K562 (cell line): ENCODE results near the gene TMEM39A. TPM values are rescaled to one million over a fixed set of nuclear protein-coding genes. Genes with fewer than 3 reads are reported as not detected.

ENCODE experiments used
- ATAC-seq: fragments of 200-7000 bp; cut with Tn5 transposase; 3 replicates; pipeline ENCODE4 v1.9.1; 2020; ENCODE audit warnings: moderate library complexity
- BruUV-seq: library from RNA; stranded (reverse); fragments of 400-500 nt; replicated peaks from 2 replicates; lab custom pipeline; 2021; lab: Mats Ljungman, UMichigan
- CTCF ChIA-PET: fragments of 300-600 bp; formaldehyde crosslinking; extraction: SDS; loops from one replicate; lab custom pipeline; 2021; ENCODE audit warnings: low intra/inter-chr PET ratio; lab: Yijun Ruan, JAX
- POLR2A ChIA-PET: fragments of 300-600, 350-650 bp; sonication (Branson Sonifier 250); formaldehyde crosslinking; extraction: SDS; loops from one replicate; lab custom pipeline; 2021; ENCODE audit warnings: antibody characterized with exemption, inconsistent platforms; lab: Yijun Ruan, JAX
- DNase-seq, 4 experiments: peaks; one replicate each; pipeline versions ENCODE4 v3.0.0 to v3.0.0-alpha.2; 2011 to 2018; ENCODE audit warnings: low spot score in 3 of 4, mixed read lengths in 3 of 4; ENCODE audit errors: extremely low read depth in 1 of 4
- FAIRE-seq: peaks from 2 replicates; lab custom pipeline; 2011; peaks lifted over from hg19 to GRCh38; lab: Jason Lieb, UNC
- H2AFZ ChIP-seq: 2 replicates; pipeline ENCODE4 v1.6.0; 2011; ENCODE audit warnings: low read depth, low read length, control low read depth, inconsistent platforms
- H3K27ac ChIP-seq: fragments of 200-600 bp; 3 replicates; pipeline ENCODE4 v1.8.0; 2011; ENCODE audit warnings: low read depth, mild to moderate bottlenecking, control low read depth, inconsistent platforms, low read length, moderate library complexity, mixed read lengths; ENCODE audit errors: extremely low read depth
- H3K27me3 ChIP-seq, 2 experiments: fragments of 300-600 bp in 1 of 2; 2 replicates in 1 of 2; 3 replicates in 1 of 2; pipeline versions ENCODE4 v1.6.0 to v1.8.0; 2011; ENCODE audit warnings: inconsistent platforms in 2 of 2, low read length in 2 of 2, mild to moderate bottlenecking in 1 of 2, mixed read lengths in 1 of 2, moderate library complexity in 1 of 2; ENCODE audit not compliant: control insufficient read depth in 2 of 2, insufficient read depth in 2 of 2
- H3K36me3 ChIP-seq: fragments of 300-600 bp; 3 replicates; pipeline ENCODE4 v1.8.0; 2011; ENCODE audit warnings: mild to moderate bottlenecking, low read length, inconsistent platforms; ENCODE audit not compliant: control insufficient read depth, insufficient read depth
- H3K4me1 ChIP-seq, 2 experiments: fragments of 200-600 bp in 1 of 2; replicated peaks in 1 of 2; 2 replicates in 1 of 2; 3 replicates in 1 of 2; pipeline versions ENCODE4 v1.5.1 to v1.8.0; 2011; ENCODE audit warnings: inconsistent platforms in 2 of 2, low read length in 2 of 2, mild to moderate bottlenecking in 1 of 2, mixed read lengths in 1 of 2, moderate library complexity in 1 of 2; ENCODE audit not compliant: control insufficient read depth in 2 of 2, insufficient read depth in 2 of 2
- H3K4me2 ChIP-seq: 2 replicates; pipeline ENCODE4 v1.6.1; 2011; ENCODE audit warnings: low read length, control low read depth, inconsistent platforms, mixed read lengths; ENCODE audit not compliant: insufficient read depth
- H3K4me3 ChIP-seq: fragments of 200-600 bp; sonication (generic), shearing (Covaris generic); 2 replicates; pipeline ENCODE4 v1.5.1; 2016; ENCODE audit warnings: control low read depth, inconsistent platforms
- H3K79me2 ChIP-seq: fragments of 200-600 bp; 3 replicates; pipeline ENCODE4 v1.8.0; 2011; ENCODE audit warnings: low read length, inconsistent platforms; ENCODE audit not compliant: control insufficient read depth, insufficient read depth
- H3K9ac ChIP-seq, 2 experiments: 2 replicates each; pipeline versions ENCODE4 v1.6.0 to v1.6.1; 2011; ENCODE audit warnings: low read depth in 2 of 2, low read length in 2 of 2, control low read depth in 1 of 2, inconsistent platforms in 1 of 2, mild to moderate bottlenecking in 1 of 2, mixed read lengths in 1 of 2; ENCODE audit not compliant: insufficient read depth in 1 of 2
- H3K9me1 ChIP-seq: one replicate; pipeline ENCODE4 v1.6.0; 2011; ENCODE audit warnings: inconsistent platforms, mild to moderate bottlenecking, low read length, moderate library complexity; ENCODE audit not compliant: control insufficient read depth, insufficient read depth
- H3K9me3 ChIP-seq: replicated peaks from 2 replicates; pipeline ENCODE4 v1.5.1; 2011; ENCODE audit warnings: low read depth, low read length, inconsistent platforms; ENCODE audit not compliant: control insufficient read depth, insufficient read depth
- H4K20me1 ChIP-seq: replicated peaks from 2 replicates; pipeline ENCODE4 v1.6.1; 2011; ENCODE audit warnings: low read length, inconsistent platforms, mixed read lengths; ENCODE audit not compliant: control insufficient read depth, insufficient read depth
- C11orf30 ChIP-seq: fragments of 450-650 bp; IDR thresholded peaks from 2 replicates; pipeline ENCODE4 v1.6.1; 2016; ENCODE audit warnings: low read depth, mild to moderate bottlenecking
- KAT7 ChIP-seq: sonication (generic); formaldehyde crosslinking; IDR thresholded peaks from 2 replicates; pipeline ENCODE4 v1.8.0; 2022; ENCODE audit warnings: missing genetic modification reagents, mild to moderate bottlenecking, borderline replicate concordance
- KAT8 ChIP-seq: fragments of 450-650 bp; IDR thresholded peaks from 2 replicates; pipeline ENCODE4 v1.6.1; 2016; ENCODE audit warnings: low read depth, mild to moderate bottlenecking
- NFXL1 ChIP-seq: fragments of 450-650 bp; formaldehyde crosslinking; IDR thresholded peaks from 2 replicates; pipeline ENCODE4 v1.4.0; 2021; ENCODE audit warnings: mild to moderate bottlenecking
- TARDBP ChIP-seq: fragments of 450-650 bp; IDR thresholded peaks from 2 replicates; pipeline ENCODE4 v1.6.1; 2016
- ZNF184 ChIP-seq: sonication (generic); formaldehyde crosslinking; IDR thresholded peaks from 2 replicates; pipeline ENCODE4 v1.5.0; 2020; ENCODE audit warnings: missing genetic modification reagents
- ZNF431 ChIP-seq: sonication (generic); formaldehyde crosslinking; IDR thresholded peaks from 2 replicates; pipeline ENCODE4 v1.8.0; 2022; ENCODE audit warnings: mild to moderate bottlenecking, missing genetic modification reagents
- ZNF583 ChIP-seq: fragments of 250-450 bp; sonication (Bioruptor Pico); IDR thresholded peaks from 2 replicates; pipeline ENCODE4 v1.4.0; 2020
- ZNF586 ChIP-seq: fragments of 450-650 bp; formaldehyde crosslinking; conservative IDR thresholded peaks from 2 replicates; pipeline ENCODE4 v1.4.0; 2020; ENCODE audit warnings: mild to moderate bottlenecking, moderate library complexity
- ZNF830 ChIP-seq: fragments of 250-450 bp; sonication (Bioruptor Pico); IDR thresholded peaks from 2 replicates; pipeline ENCODE4 v1.5.0; 2021; ENCODE audit warnings: mild to moderate bottlenecking
- ZSCAN32 ChIP-seq: fragments of 450-650 bp; formaldehyde crosslinking; IDR thresholded peaks from 2 replicates; pipeline ENCODE4 v1.4.0; 2020; ENCODE audit warnings: mild to moderate bottlenecking, moderate library complexity
- WGBS: fragments of 100-300 bp; shearing (Covaris generic); methylation state at CpG from one replicate; pipeline ENCODE4 v1.1.6; 2016; ENCODE audit warnings: low coverage, mixed read lengths; ENCODE audit not compliant: insufficient coverage; ENCODE audit errors: missing lambda C conversion rate; 5-methylcytosine and 5-hydroxymethylcytosine counted together
- in situ Hi-C: fragments of 300-500 bp; cut with MboI; formaldehyde crosslinking; loops from 4 replicates; pipeline ENCODE4 v1.15.0; 2018; ENCODE audit warnings: inconsistent platforms, mixed read lengths
- intact Hi-C: fragments of 100-400 bp; cut with micrococcal nuclease; formaldehyde crosslinking; loops from 2 replicates; pipeline ENCODE4 v1.14.2; 2022
- polyA plus RNA-seq, 8 experiments: library from polyadenylated mRNA; depleted of rRNA in 4 of 8; stranded (reverse) in 5 of 8; unstranded in 3 of 8; fragments of >200 nt; fragmentation: Nextera tagmentation in 2 of 8; fragmentation: Illumina TruSeq in 1 of 8; extraction: Ambion mirVana in 2 of 8; extraction: Trizol in 1 of 8; gene quantifications; 2 replicates each; pipeline versions ENCODE4 v1.2.1 to v1.2.3, GENCODE V29; 2011 to 2014; ENCODE audit warnings: inconsistent platforms in 1 of 8, missing spikeins in 1 of 8
- total RNA-seq, 7 experiments: library from RNA; depleted of rRNA in 6 of 7; stranded (reverse); fragments of >200 nt in 6 of 7; fragmentation: Illumina TruSeq in 2 of 7; extraction: Trizol in 2 of 7; gene quantifications; 2 replicates each; pipeline versions ENCODE4 v1.2.1 to v1.2.3, GENCODE V29; 2011 to 2021; ENCODE audit warnings: low replicate concordance in 1 of 7
- TF ChIP-seq, protein P1 (sequence below): fragments of 450-650 bp; formaldehyde crosslinking; conservative IDR thresholded peaks from 2 replicates; pipeline ENCODE4 v1.4.0; 2022; ENCODE audit warnings: mild to moderate bottlenecking, missing genetic modification characterization
- TF ChIP-seq, protein P2 (sequence below): fragments of 250-450 bp; sonication (Bioruptor Pico); IDR thresholded peaks from 2 replicates; pipeline ENCODE4 v1.5.0; 2021
- TF ChIP-seq, protein P3 (sequence below): fragments of 250-450 bp; sonication (Bioruptor Pico); IDR thresholded peaks from 2 replicates; pipeline ENCODE4 v1.8.0; 2021; ENCODE audit warnings: moderate library complexity, mild to moderate bottlenecking, inconsistent platforms

The TMEM39A gene
- total and polyA plus RNA-seq, 9 of the 15 experiments (the other 6 are each of a cell fraction or from before 2014, with no cell fraction given), result 12.0 to 41.5 (median 15.4) TPM

DNA sequence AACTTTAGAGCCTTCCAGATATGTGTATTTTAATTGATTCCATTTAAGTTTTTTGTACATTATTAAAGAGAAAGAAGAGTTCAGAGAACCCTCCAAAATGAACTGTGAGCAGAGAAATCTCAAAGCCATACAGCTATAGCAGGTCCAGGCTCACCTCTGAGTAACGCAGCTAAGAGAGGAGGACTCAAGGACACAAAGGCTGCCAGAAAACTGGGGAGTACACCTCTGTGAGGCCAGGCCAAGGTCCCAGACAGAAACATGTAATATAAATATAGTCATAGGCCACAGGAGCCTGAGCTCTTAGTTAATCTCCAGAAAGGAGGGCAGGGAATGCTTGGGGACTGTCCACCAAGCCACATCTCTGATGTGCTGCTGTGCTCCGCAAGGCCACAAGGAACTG lies 66.5 kb downstream of the TMEM39A start:
- no peak for ATAC-seq
- H3K4me1 ChIP-seq, result peaks cover 0 to 3% of the 10 kb centered on the region in 2 experiments; a peak in 1 of 5 replicates
- no peak overlapping the region for H3K9ac ChIP-seq
- no peaks in the 10 kb centered on the region for H3K9me3 ChIP-seq
- no peaks in the 10 kb centered on the region for H3K36me3 ChIP-seq
- H3K9me1 ChIP-seq, result no peaks in the 10 kb centered on the region
- H4K20me1 ChIP-seq, result no peaks in the 10 kb centered on the region
- BruUV-seq, result no TSS peak
- DNase-seq, result no peak
- H3K27me3 ChIP-seq, result 0 out of 5 replicates have a peak, but pooled peaks cover 0 to 6% of the 10 kb centered on the region in 2 experiments
- POLR2A ChIA-PET, result interaction anchor here (0.7 to 1.5 kb wide), 4 partner anchors 13 to 440 kb away, joined by 3 to 5 read pairs (median 3); no protein-coding TSS in a partner anchor
- H3K4me2 ChIP-seq, result no peak overlapping the region
- no peak for FAIRE-seq
- in situ Hi-C loops, result no loop called here
- TF ChIP-seq ZNF431 (no peak), TARDBP (no peak), C11orf30 (no peak), ZNF586 (no peak), ZSCAN32 (CRISPR knock-in tag) (no peak), NFXL1 (no peak)
- no peak overlapping the region for H3K4me3 ChIP-seq
- H3K79me2 ChIP-seq, result no peaks in the 10 kb centered on the region
- H3K27ac ChIP-seq, result no peak overlapping the region
- 68% methylated on average over 2 of the region's 2 CpGs for WGBS
- intact Hi-C loops, result no loop called here
- H2AFZ ChIP-seq, result no peak overlapping the region
- CTCF ChIA-PET, result no interaction called here

DNA sequence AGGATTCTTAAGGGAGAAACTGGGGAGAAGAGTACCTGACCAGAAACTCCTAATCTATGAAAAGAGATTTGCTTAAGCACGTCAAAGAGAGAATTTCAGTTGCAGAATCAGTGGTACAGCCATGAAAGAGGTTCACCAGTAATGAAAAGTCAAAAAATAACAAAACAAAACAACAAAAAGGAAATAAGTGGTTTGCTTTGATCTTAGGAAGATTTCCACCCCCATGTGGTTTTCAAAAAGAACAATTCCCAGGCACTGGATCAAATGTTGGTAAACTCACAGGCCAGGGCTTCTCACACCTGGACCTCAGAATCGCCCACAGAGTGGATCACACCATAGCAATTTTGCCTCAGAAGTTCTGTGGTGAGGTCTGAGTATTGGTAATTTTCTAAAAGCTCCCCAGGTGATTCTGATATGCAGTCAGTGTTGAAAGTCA lies 67.5 kb downstream of the TMEM39A start:
- ATAC-seq (no peak), DNase-seq (no peak)
- POLR2A ChIA-PET, result interaction anchor here (0.8 to 1.5 kb wide), 2 partner anchors 22 to 441 kb away, joined by 3 to 5 read pairs; no protein-coding TSS in a partner anchor
- TF ChIP-seq, protein P1, sequence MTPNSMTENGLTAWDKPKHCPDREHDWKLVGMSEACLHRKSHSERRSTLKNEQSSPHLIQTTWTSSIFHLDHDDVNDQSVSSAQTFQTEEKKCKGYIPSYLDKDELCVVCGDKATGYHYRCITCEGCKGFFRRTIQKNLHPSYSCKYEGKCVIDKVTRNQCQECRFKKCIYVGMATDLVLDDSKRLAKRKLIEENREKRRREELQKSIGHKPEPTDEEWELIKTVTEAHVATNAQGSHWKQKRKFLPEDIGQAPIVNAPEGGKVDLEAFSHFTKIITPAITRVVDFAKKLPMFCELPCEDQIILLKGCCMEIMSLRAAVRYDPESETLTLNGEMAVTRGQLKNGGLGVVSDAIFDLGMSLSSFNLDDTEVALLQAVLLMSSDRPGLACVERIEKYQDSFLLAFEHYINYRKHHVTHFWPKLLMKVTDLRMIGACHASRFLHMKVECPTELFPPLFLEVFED (CRISPR knock-in tag), result no peak
- TF ChIP-seq, protein P2, sequence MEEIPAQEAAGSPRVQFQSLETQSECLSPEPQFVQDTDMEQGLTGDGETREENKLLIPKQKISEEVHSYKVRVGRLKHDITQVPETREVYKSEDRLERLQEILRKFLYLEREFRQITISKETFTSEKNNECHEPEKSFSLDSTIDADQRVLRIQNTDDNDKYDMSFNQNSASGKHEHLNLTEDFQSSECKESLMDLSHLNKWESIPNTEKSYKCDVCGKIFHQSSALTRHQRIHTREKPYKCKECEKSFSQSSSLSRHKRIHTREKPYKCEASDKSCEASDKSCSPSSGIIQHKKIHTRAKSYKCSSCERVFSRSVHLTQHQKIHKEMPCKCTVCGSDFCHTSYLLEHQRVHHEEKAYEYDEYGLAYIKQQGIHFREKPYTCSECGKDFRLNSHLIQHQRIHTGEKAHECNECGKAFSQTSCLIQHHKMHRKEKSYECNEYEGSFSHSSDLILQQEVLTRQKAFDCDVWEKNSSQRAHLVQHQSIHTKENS (CRISPR knock-in tag), result no peak
- TF ChIP-seq KAT7 (no peak), ZNF184 (CRISPR knock-in tag) (no peak), ZNF586 (no peak), KAT8 (no peak), ZNF583 (CRISPR knock-in tag) (no peak), ZNF830 (CRISPR knock-in tag) (no peak)
- TF ChIP-seq, protein P3, sequence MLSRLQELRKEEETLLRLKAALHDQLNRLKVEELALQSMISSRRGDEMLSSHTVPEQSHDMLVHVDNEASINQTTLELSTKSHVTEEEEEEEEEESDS, result no peak

More for the DNA sequence above, 67.5 kb downstream of the TMEM39A start:
- in situ Hi-C loops, result no loop called here
- no peak overlapping the region for H3K4me3 ChIP-seq
- H3K9me3 ChIP-seq, result no peaks in the 10 kb centered on the region
- H4K20me1 ChIP-seq, result no peaks in the 10 kb centered on the region; the same call in 1 of the 2 replicates
- no peak overlapping the region for H2AFZ ChIP-seq
- CTCF ChIA-PET, result no interaction called here
- H3K36me3 ChIP-seq, result no peaks in the 10 kb centered on the region
- H3K9me1 ChIP-seq, result no peaks in the 10 kb centered on the region
- H3K27me3 ChIP-seq, result 0 out of 5 replicates have a peak, but pooled peaks cover 0 to 6% of the 10 kb centered on the region in 2 experiments
- no peaks in the 10 kb centered on the region for H3K4me1 ChIP-seq
- BruUV-seq, result no TSS peak
- no peak overlapping the region for H3K9ac ChIP-seq
- H3K27ac ChIP-seq, result no peak overlapping the region
- H3K4me2 ChIP-seq, result no peak overlapping the region
- FAIRE-seq, result no peak
- WGBS, result 17% methylated on average over 2 of the region's 2 CpGs
- no peaks in the 10 kb centered on the region for H3K79me2 ChIP-seq
- intact Hi-C loops, result no loop called here
